ENCODE measurements around the gene HAO1.
"Not testable (repeated sequence)": the region's sequence is repeated elsewhere in the genome, so short reads cannot be mapped to it uniquely, and the experiment has no call there.

Gene HAO1

GRCh38 chr20:7855545-7855944 is 84.7 kb downstream of the HAO1 start:
- DNase-seq (ENCODE audit: low read depth in 2 of 2) = no peak

- DNase-seq (ENCODE audit: low read depth in 2 of 2) = no peak
These were observed 86.8 kb downstream of the HAO1 start for GRCh38 chr20:7853493-7853892.

GRCh38 chr20:7850775-7851490 is 89.3 kb downstream of the HAO1 start:
- DNase-seq (ENCODE audit: low read depth in 2 of 2) = no peak

- no peak for DNase-seq (ENCODE audit: low read depth in 2 of 2)
These were observed 90.6 kb downstream of the HAO1 start for GRCh38 chr20:7849675-7850074.

GRCh38 chr20:7848351-7848750 is 91.9 kb downstream of the HAO1 start:
- DNase-seq (ENCODE audit: low read depth in 2 of 2) = no peak

GRCh38 chr20:7843613-7844012 is 96.6 kb downstream of the HAO1 start:
- DNase-seq (ENCODE audit: low read depth in 2 of 2) = no peak

GRCh38 chr20:7841971-7842310 is 98.3 kb downstream of the HAO1 start:
- no peak for DNase-seq (ENCODE audit: low read depth in 2 of 2)

- no peak for DNase-seq (ENCODE audit: low read depth in 2 of 2)
These were observed 98.8 kb downstream of the HAO1 start for GRCh38 chr20:7841291-7841970.

- DNase-seq (ENCODE audit: low read depth in 2 of 2) = no peak
These were observed 104.2 kb downstream of the HAO1 start for GRCh38 chr20:7836076-7836475.

GRCh38 chr20:7834441-7834840 is 105.8 kb downstream of the HAO1 start:
- not testable (repeated sequence) for DNase-seq (ENCODE audit: low read depth in 2 of 2)
